GM20431 (cell line): Measurements from ENCODE around the gene PRSS35.
"Not testable (repeated sequence)": the region's sequence is repeated elsewhere in the genome, so short reads cannot be mapped to it uniquely, and the experiment has no call there.

Source experiments
- in situ Hi-C: fragments of 300-500 bp; cut with MseI, MboI; formaldehyde crosslinking; loops from one replicate; pipeline ENCODE4 v1.15.0; 2020; ENCODE audit warnings: low sequenced_read_pairs; ENCODE audit not compliant: unreplicated experiment

The PRSS35 gene

GRCh38 chr6:83511901-83512681, at the start of gene PRSS35:
PRSS35 (plus strand) TSS chr6:83512534; CDS start chr6:83523442, 10,908 bp downstream.
- in situ Hi-C loops, result loop anchor here (25.0 kb wide), 2 partner anchors 450 to 1250 kb away; partner anchors contain the start of genes DOP1A and UBE3D

DNA sequence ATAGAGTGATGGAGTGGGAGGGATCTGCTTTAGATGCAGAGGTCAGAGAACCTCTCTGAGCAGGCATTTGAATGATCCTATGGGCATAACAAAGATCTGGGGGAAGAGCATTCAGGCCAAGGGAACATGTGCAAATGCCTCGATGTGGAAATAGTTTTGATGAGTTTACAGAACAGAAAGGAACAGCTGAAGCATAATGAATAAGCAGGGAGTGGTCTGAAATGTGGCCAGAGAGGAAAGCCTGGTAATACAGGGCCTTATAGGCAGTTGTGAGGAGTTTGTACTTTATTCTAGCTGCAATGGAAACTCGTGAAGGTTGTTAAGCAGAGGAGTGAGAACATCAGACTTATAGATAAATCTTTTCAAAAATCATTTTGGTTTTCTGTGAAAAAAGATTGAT, 48.4 kb upstream of the PRSS35 start:
- in situ Hi-C loops, result no loop called here

GRCh38 chr6:83464381-83465140, 47.8 kb upstream of the PRSS35 start:
- in situ Hi-C loops, result no loop called here

- in situ Hi-C loops, result no loop called here
These were observed 46.0 kb upstream of the PRSS35 start for GRCh38 chr6:83466328-83466727.

DNA sequence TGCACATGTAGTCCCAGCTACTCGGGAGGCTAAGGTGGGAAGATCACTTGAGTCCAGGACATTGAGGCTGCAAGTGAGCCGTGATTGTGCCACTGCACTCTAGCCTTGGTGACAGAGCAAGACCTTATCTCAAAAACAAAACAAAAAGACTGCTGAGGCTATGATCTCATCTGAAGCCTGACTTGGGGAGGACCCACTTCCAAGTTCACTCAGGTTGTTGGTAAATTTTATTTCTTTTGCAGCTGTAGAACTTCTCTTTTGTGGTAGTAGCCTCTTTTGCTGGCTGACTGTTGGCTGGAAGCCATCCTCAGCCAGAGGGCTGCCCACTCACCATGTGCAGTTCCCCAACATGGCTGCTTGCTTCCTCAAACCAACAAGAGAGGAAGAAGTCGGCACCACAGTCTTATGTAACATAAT, 44.7 kb upstream of the PRSS35 start:
- in situ Hi-C loops, result no loop called here

GRCh38 chr6:83470001-83470400, 42.3 kb upstream of the PRSS35 start:
- in situ Hi-C loops, result no loop called here

- in situ Hi-C loops, result no loop called here
These were observed 41.7 kb upstream of the PRSS35 start for GRCh38 chr6:83470587-83470986.

DNA sequence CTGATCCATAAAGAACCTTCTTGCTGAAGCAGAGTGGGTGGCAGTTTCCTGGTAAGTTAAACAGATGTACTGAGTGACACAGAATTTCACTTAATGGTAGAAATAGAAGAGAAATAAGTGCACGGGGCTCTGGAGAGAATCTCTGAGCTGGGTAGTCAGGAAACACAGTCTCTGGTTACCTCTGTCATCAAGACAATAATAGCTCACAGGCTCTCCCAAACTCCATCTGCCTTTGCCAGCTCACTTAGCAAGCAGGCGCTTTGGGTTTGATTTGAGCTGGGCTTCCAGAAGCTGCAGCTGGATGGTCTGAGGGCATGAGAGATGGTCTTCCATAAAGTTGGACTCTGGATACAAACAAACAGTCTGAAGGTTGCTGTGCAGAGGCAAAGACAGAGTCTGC, 39.6 kb upstream of the PRSS35 start:
- in situ Hi-C loops, result no loop called here

DNA sequence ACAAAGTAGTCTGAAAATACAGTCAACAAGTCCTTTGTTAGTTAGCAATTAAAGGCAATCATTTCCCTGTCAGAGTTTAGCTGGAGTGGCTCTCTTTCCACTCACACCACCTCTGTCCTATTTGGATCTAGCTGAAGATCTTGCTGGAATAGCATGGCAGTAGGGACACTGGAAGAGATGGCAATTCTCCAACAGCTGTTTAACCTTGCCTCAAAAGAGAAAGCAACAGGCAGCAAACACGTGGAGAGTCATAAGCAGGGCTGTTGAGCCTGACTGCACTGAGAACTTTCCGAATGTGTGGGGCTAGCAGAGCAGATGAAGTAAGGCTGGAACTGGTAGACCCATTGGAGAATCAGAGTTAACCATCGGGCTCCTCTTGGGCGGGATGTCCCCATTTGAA, 38.0 kb upstream of the PRSS35 start:
- in situ Hi-C loops, result no loop called here

- in situ Hi-C loops, result no loop called here
These were observed 35.4 kb upstream of the PRSS35 start for GRCh38 chr6:83476971-83477370.

DNA sequence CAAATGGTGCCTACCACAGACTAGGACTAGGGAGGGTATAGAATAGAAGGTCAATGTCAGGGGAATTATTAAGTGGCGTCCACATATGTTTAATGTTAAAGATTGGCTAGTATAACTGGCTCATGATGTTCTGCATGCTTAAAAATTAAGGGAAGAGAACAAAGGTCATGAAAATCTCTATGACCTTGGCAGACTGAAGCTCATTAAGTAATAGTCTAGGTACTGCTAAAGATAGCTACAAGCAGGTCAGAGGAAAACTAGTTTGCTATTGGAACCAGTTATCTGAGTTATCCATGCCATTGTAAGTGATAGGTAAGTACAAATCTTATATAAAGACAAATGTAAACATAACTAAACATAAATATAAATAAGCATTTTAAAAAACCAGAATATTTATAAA, 32.9 kb upstream of the PRSS35 start:
- in situ Hi-C loops, result no loop called here

GRCh38 chr6:83480470-83480869, 31.9 kb upstream of the PRSS35 start:
- in situ Hi-C loops, result no loop called here

GRCh38 chr6:83481938-83482337, 30.4 kb upstream of the PRSS35 start:
- in situ Hi-C loops, result not testable (repeated sequence)

DNA sequence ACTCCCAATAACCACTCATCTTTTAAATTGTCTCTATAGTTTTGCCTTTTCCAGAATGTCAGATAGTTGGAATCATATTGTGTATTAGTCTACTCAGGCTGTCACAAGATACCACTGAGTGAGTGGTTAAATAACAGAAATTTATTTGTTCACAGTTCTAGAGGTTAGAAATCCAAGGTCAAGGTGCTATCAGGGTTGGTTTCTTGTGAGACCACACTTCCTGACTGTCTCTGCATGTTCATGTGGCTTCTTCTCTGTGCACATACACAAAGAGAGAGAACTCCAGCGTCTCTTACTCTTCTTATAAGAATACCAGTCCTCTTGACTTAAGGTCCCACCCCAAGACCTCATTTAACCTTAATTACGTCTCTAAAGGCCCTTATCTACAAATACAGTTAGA, 23.9 kb upstream of the PRSS35 start:
- in situ Hi-C loops, result no loop called here

- in situ Hi-C loops, result no loop called here
These were observed 23.5 kb upstream of the PRSS35 start for GRCh38 chr6:83488861-83489260.

GRCh38 chr6:83490217-83490807, 22.0 kb upstream of the PRSS35 start:
- in situ Hi-C loops, result no loop called here

- in situ Hi-C loops, result loop anchor here (25.0 kb wide), 2 partner anchors 443 to 1243 kb away; partner anchors contain the start of genes DOP1A and UBE3D
These were observed 7.0 kb upstream of the PRSS35 start for GRCh38 chr6:83505356-83505755.

- in situ Hi-C loops, result loop anchor here (25.0 kb wide), 2 partner anchors 447 to 1247 kb away; partner anchors contain the start of genes DOP1A and UBE3D
These were observed 2.9 kb upstream of the PRSS35 start for GRCh38 chr6:83509441-83509840.

GRCh38 chr6:83510791-83511190, 1.5 kb upstream of the PRSS35 start:
- in situ Hi-C loops, result loop anchor here (25.0 kb wide), 2 partner anchors 448 to 1248 kb away; partner anchors contain the start of genes DOP1A and UBE3D

- in situ Hi-C loops, result loop anchor here (25.0 kb wide), 2 partner anchors 449 to 1249 kb away; partner anchors contain the start of genes DOP1A and UBE3D
These were observed 1.1 kb upstream of the PRSS35 start for GRCh38 chr6:83511266-83511665.
